ENCODE results near the gene DUSP22. TPM values are rescaled to one million over a fixed set of nuclear protein-coding genes. Genes with fewer than 3 reads are reported as not detected.
A peak's percentile ranks its signal among the peaks of the same experiment; 100 is the strongest.

The DUSP22 gene
- total RNA-seq, 2 donors from 2014 or later = 45.2 to 45.3 TPM

DNA sequence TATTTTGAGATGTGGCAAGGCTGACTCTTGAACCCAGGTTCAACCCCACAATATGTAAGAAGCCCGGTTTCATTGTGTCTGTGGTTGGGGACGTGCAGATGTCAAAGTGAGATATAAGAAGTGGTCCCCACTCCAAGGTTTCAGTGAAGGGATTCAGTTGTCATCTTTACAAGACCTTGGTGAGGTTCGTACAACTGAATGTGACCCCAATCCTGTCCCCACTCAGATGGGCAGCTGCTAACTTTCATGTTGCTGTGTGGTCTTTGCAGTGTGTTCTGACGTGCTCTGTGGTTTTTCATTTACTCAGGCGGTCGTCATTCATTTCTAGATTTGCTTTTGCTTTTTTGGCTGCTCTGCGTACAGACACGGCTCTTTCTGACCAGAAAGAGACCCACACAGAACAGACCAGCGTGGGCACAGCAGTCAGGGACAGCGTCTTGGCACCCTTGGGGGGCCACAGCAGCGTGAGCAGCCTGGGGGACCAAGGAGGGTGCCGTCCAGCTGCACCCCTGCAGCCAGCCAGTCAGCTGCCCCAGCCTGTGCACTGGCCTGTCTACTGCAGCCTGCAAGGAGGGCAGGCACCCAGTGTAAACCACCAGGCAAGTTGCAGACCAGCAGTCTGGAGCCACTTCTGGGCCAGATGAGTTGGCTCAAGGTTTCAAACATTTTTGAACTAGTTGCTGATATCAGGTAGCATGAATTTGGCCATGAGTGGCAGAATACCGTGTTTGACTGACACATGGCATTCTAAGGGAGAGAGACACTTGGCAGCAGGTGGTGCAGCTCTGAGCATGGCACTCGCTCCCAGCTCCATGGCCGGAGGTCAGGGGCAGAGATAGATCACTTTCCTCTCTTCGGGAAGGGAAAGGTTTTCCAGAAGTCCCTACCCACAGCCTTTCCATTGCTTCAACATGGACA is 49.9 kb downstream of the DUSP22 start:
- Mint-ChIP-seq H3K27me3 (no peaks in the 10 kb centered on the region), H3K27ac (peak overlapping the region; percentile 53 to 75), H3K36me3 (no peaks in the 10 kb centered on the region), H3K4me3 (peak overlapping the region; percentile 78), H3K4me1 (ENCODE audit: low read depth in 2 of 2) (peaks cover 46 to 50% of the 10 kb centered on the region in 2 donors), H3K9me3 (no peaks in the 10 kb centered on the region)
- DNase-seq (ENCODE audit: low spot score) (no peak), ATAC-seq (peak; percentile 63 to 75)

DNA sequence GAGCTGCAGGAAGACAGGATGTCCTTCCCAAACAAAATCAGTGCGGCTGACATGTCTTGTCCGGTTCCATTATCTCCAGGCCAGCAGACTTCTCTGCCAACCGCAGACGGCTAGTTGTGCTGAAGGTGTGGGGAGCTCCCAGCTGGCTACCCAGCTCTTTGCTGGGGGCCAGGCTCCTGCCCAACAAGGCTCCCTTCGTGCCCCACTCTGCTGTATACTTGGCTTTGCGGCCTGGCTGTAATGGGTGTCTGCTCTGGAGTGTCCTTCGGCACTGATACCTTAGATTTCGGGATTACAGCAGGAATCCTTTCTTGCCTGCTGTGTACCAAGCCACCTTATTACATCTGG is 50.5 kb downstream of the DUSP22 start:
- Mint-ChIP-seq H3K4me1 (ENCODE audit: low read depth in 2 of 2) (peaks cover 39 to 44% of the 10 kb centered on the region in 2 donors), H3K27ac (no peak overlapping the region), H3K4me3 (peak overlapping the region; percentile 78), H3K36me3 (no peaks in the 10 kb centered on the region), H3K27me3 (no peaks in the 10 kb centered on the region), H3K9me3 (no peaks in the 10 kb centered on the region)
- ATAC-seq (no peak), DNase-seq (ENCODE audit: low spot score) (no peak)

DNA sequence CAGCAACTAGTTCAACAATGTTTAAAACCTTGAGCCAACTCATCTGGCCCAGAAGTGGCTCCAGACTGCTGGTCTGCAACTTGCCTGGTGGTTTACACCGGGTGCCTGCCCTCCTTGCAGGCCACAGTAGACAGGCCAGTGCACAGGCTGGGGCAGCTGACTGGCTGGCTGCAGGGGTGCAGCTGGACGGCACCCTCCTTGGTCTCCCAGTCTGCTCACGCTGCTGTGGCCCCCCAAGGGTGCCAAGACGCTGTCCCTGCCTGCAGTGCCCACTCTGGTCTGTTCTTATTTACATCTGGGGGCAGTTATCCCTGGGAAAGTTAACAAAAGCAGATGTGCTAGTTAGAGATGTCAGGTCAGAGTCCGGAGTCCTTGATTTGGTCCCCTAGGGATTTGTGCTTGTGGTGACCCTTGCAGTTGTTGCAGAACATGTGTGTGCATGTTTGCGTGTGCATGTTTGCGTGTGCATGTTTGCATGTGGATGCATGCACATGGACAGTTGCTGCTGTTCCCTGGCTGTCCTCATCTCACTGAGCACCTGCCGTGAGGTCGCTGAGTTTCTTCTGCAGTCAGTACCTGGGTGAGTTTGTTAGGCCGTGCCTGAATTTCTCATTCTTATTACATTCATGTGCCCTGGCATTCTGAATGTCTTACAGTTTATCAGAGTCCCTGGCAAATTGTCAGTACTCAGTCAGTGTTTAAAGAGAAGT is 51.1 kb downstream of the DUSP22 start:
- H3K27me3 Mint-ChIP-seq = no peaks in the 10 kb centered on the region
- H3K4me1 Mint-ChIP-seq (ENCODE audit: low read depth in 2 of 2) = peaks cover 35 to 40% of the 10 kb centered on the region in 2 donors
- H3K4me3 Mint-ChIP-seq = peak overlapping the region; percentile 78
- no peak overlapping the region for H3K27ac Mint-ChIP-seq
- ATAC-seq (no peak), DNase-seq (ENCODE audit: low spot score) (no peak)
- H3K9me3 Mint-ChIP-seq = no peaks in the 10 kb centered on the region
- H3K36me3 Mint-ChIP-seq = peaks cover 1% of the 10 kb centered on the region

DNA sequence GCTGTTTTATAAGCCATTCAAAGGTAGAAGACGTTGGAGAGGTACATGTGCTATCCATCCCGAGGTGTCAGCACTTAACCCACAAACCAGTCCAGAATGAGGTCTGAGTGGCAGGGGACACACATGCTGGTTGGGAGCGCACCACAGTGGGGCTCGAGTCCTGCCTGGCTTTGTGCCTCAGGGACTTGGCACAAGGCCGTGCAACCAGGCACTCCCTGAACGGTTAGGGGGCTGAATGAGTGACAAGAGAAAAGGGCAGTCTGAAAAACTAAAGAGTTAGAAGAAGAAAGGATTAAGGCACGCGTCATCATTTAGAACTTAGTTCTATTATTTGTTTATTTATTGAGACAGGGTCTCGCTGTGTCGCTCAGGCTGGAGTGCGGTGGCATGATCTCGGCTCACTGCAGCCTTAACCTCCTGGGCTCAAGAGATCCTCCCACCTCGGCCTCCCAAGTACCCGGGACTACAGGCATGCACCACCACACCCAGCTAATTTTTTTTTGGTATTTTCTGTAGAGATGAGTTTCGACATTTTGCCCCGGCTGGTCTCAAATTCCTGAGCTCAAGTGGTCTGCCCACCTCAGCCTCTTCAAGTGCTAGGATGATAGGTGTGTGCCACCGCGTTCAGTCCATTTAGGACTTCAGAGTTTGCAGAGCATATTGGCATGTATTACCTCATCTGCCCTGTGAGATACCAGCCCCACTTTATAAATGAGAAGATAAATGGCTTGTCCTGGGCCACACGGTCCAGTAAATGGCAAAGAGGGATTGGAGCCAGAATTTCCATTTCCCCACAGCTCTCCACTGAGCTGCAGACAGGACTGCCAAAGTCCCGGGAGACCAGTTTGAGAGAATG is 51.9 kb downstream of the DUSP22 start:
- ATAC-seq (no peak), DNase-seq (ENCODE audit: low spot score) (no peak)
- Mint-ChIP-seq H3K9me3 (no peaks in the 10 kb centered on the region), H3K4me1 (ENCODE audit: low read depth in 2 of 2) (peaks cover 30 to 33% of the 10 kb centered on the region in 2 donors), H3K27ac (peak overlapping the region in 1 of 2 donors; percentile 55), H3K4me3 (no peak overlapping the region), H3K36me3 (peaks cover 5% of the 10 kb centered on the region), H3K27me3 (no peaks in the 10 kb centered on the region)

DNA sequence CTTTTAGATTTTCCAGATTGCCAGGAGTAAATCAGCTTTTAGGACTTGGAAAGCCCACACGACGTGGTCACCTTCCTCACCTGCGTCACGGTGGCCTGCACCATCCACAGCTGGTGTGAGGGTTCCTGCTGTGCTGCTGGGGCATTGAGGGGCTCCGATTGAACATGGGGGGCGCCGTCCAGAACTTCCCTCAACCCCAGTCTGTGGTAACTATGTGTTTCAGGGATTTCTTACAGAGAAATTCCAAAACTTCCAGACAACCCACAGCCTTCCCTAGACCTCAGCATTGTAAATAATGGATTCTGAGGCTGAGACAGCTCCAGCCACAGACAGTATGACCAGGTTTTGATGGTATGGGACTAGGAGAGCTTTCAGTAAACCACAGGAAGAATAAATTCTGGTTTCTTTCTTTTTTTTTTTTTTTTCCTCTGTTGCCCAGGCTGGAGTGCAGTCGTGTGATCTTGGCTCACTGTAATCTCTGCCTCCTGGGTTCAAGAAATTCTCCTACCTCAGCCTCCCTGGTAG is 52.6 kb downstream of the DUSP22 start:
- Mint-ChIP-seq H3K36me3 (peaks cover 5% of the 10 kb centered on the region), H3K27me3 (no peaks in the 10 kb centered on the region), H3K9me3 (no peaks in the 10 kb centered on the region), H3K27ac (no peak overlapping the region), H3K4me3 (no peak overlapping the region), H3K4me1 (ENCODE audit: low read depth in 2 of 2) (peaks cover 24 to 26% of the 10 kb centered on the region in 2 donors)
- DNase-seq (ENCODE audit: low spot score) = no peak
- ATAC-seq = no peak

DNA sequence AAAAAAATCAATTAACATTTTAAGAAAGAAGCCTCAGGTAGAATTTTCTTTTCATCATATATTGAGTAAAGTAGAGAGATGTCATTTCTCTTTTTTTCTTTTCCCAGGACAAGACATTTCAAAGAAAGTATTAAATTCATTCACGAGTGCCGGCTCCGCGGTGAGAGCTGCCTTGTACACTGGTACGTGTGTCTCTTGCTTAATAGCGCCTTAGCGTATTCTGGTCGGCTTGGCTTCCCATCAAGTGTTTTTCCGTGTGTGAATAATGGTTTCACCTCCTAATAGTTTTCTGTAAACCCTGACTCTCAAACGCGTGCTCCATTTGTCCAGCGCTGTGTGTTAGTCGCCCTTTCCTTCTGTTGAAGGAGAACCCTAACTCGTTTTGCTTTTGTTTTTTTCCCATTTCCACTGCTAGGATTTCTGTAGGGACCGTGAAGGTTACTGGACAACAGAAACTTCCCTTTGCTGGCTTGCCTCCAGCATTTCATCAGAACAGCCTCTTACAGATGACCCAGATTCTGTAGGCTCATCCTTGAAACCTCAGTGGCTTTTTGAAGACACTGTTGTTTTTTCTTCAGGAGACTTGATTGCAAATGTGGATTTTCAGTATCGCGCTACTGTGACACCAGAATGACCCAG is 53.6 kb downstream of the DUSP22 start:
- Mint-ChIP-seq H3K27ac (no peak overlapping the region), H3K4me3 (no peak overlapping the region), H3K36me3 (peaks cover 5% of the 10 kb centered on the region), H3K4me1 (ENCODE audit: low read depth in 2 of 2) (peaks cover 16 to 18% of the 10 kb centered on the region in 2 donors), H3K9me3 (no peaks in the 10 kb centered on the region), H3K27me3 (no peaks in the 10 kb centered on the region)
- DNase-seq (ENCODE audit: low spot score) (no peak), ATAC-seq (no peak)

DNA sequence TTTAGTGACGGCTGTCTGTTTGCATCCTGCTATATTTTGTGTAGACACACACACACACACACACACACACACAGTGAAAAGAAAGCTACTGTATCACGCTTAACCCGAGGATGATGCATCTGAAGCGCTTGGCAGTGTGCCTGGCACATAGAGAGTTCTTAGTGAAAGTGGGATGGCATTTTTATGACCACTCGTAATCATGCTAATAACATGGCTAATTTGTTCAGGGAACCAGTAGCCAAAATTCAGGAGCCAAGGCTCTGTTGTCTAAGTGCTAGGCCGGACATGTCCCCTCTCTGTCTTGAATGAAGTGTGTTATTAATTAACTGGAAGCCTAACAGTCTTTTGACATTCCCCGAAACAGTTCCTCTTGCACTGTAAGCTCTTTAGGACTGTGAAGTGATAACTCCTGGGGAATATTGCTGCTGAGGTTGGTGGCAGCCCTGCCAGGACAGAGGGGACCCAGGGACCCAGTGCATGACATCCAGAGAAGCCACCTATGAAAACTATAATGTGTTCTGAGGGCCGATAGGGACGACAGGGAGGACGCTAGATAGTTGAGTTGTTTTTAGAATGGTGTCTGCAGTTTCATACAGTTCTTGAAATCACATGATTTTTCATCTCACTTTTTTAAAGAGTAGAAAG is 54.2 kb downstream of the DUSP22 start:
- Mint-ChIP-seq H3K27ac (no peak overlapping the region), H3K4me1 (ENCODE audit: low read depth in 2 of 2) (peaks cover 11% of the 10 kb centered on the region in 2 donors), H3K4me3 (no peak overlapping the region), H3K36me3 (peaks cover 5% of the 10 kb centered on the region), H3K27me3 (no peaks in the 10 kb centered on the region), H3K9me3 (no peaks in the 10 kb centered on the region)
- DNase-seq (ENCODE audit: low spot score) (no peak), ATAC-seq (no peak)

DNA sequence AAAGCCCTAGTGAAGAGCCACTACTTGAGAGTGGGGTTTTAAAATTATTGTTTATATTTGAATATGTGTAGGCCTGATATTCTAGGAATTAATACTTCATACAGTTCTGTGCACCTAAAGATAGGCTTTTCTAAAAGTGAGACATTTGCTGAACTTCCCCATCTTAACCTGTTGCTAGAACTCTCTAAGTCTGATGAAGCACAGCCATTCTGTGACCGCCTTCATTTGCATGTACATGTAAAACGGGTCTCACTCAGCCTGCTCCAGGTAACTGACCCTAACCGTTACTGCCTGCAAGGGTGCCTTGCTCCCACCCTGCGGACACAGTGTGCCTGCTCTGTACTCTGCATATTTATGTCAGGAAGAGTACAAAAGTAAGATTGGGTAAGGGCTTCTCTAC is 54.9 kb downstream of the DUSP22 start:
- DNase-seq (ENCODE audit: low spot score) (no peak), ATAC-seq (no peak)
- Mint-ChIP-seq H3K27ac (no peak overlapping the region), H3K4me3 (no peak overlapping the region), H3K4me1 (ENCODE audit: low read depth in 2 of 2) (peaks cover 4% of the 10 kb centered on the region in 2 donors), H3K9me3 (no peaks in the 10 kb centered on the region), H3K27me3 (no peaks in the 10 kb centered on the region), H3K36me3 (peaks cover 5% of the 10 kb centered on the region)

DNA sequence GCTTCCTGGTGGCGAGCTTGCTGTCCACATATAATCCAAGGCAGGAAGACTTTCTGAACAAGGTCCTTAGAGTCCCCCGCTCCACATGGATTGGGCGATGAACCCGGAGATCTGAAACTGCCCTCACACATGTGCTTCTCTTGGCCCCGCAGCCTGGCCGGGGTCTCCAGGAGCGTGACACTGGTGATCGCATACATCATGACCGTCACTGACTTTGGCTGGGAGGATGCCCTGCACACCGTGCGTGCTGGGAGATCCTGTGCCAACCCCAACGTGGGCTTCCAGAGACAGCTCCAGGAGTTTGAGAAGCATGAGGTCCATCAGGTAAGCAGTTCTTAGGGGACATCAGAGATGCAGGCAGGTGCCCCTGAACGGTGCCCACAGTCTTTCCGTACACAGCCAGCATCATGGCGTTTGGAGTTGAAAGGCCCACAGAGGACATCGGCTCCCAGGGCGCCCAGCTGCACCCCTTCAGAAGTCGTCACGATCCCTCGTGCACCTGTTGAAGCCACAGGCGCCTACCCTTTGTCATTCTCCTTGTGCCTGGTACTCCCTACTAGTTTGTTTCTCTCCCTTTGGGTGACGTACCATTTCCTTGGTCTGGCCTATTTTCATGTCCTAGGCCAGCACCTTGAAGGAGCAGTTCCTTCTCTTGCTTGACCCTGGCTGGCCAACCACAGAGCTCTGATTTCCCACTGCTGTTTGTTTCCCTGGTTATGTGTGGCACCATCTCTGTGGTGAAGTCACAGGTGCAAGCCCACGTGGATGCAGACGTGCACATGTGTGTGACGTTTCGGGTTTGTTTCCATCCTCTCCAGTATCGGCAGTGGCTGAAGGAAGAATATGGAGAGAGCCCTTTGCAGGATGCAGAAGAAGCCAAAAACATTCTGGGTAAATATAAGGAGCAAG is 55.9 kb downstream of the DUSP22 start:
- Mint-ChIP-seq H3K4me1 (ENCODE audit: low read depth in 2 of 2) (peaks cover under 1 to 4% of the 10 kb centered on the region in 2 donors), H3K4me3 (no peak overlapping the region), H3K27me3 (no peaks in the 10 kb centered on the region), H3K27ac (no peak overlapping the region), H3K36me3 (peaks cover 5% of the 10 kb centered on the region), H3K9me3 (no peaks in the 10 kb centered on the region)
- ATAC-seq = no peak
- no peak for DNase-seq (ENCODE audit: low spot score)

DNA sequence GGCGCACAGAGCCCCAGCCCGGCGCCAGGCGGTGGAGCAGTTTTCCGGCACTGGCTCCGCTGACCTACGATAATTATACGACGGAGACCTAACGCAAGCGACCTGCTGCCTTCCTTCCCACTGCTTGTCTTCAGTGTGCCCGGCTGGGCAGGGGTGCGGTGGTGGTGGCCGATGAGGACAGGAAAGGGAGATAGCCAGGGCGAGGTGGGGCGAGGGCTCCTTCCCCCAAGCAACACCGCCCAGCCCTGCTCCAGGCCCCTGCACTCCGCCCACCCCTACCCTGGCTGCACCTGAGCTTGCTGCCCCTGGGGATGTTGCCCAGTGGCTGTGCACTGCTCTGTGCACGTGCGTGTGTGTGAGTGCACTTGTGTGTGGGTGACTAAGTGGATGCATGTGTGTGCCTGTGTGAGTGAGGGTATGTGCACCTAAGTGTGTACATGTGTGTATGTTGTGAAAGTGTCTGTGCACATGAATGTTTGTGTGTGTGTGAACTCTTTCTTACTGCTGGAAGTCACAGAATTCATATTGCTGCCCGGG is 56.6 kb downstream of the DUSP22 start:
- Mint-ChIP-seq H3K27me3 (no peaks in the 10 kb centered on the region), H3K36me3 (peaks cover 5% of the 10 kb centered on the region), H3K4me3 (no peak overlapping the region), H3K4me1 (ENCODE audit: low read depth in 2 of 2) (peaks cover 4% of the 10 kb centered on the region in 2 donors), H3K27ac (no peak overlapping the region), H3K9me3 (no peaks in the 10 kb centered on the region)
- DNase-seq (ENCODE audit: low spot score) = no peak
- peak in 1 of 2 donors; percentile 4 for ATAC-seq

DNA sequence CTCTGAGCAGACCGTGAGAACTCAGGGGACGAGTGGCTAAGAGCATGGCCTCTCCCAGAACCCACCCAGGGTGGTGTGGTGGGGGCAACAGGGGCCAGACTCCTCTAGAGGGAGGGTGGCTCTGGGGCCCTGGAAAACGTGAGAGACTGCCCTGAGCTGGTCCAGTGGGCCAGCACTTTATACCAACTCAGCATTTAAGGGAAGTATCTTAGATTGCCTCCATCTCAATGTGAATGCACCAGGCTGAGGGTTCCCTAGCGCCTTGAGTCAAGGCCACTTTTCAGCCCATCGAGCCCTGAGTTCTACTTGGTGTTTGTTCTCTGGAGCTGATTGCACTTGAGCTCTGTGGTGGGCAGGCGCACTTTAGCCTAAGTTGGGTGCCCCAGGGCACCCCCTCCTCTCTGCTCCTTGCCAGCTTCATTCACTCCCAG is 57.2 kb downstream of the DUSP22 start:
- no peak for DNase-seq (ENCODE audit: low spot score)
- peaks cover 4% of the 10 kb centered on the region in 2 donors for H3K4me1 Mint-ChIP-seq (ENCODE audit: low read depth in 2 of 2)
- no peak for ATAC-seq
- H3K4me3 Mint-ChIP-seq = no peak overlapping the region
- H3K27ac Mint-ChIP-seq = no peak overlapping the region
- no peaks in the 10 kb centered on the region for H3K9me3 Mint-ChIP-seq
- no peaks in the 10 kb centered on the region for H3K27me3 Mint-ChIP-seq
- H3K36me3 Mint-ChIP-seq = peaks cover 5% of the 10 kb centered on the region

DNA sequence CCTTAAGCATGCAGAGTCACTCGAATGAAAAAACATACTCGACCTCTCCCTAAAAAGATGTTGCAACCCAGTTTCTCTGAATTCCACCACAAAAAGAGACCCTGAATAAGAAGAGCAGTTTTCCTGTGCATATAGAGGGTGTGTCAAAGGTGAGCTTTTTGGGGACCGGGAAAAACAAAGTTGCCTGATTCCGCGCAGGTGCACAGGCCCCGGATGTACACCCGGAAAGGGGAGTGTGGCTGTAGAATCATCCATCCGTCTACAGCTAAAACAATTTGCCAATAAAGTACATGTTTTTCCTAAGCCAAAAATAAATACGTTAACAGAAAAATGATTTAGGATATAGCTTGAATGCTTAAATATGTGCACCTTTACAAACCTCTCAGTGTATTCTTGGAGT is 58.1 kb downstream of the DUSP22 start:
- H3K36me3 Mint-ChIP-seq = peaks cover 5% of the 10 kb centered on the region
- DNase-seq (ENCODE audit: low spot score) = no peak
- no peak for ATAC-seq
- H3K4me3 Mint-ChIP-seq = no peak overlapping the region
- peaks cover 4 to 7% of the 10 kb centered on the region in 2 donors for H3K4me1 Mint-ChIP-seq (ENCODE audit: low read depth in 2 of 2)
- no peaks in the 10 kb centered on the region for H3K9me3 Mint-ChIP-seq
- H3K27ac Mint-ChIP-seq = no peak overlapping the region
- H3K27me3 Mint-ChIP-seq = no peaks in the 10 kb centered on the region
